LNCaP clone FGC (cell line): ENCODE data around the gene SRGAP3.

ENCODE experiments used
- DNase-seq: peaks from one replicate; pipeline ENCODE4 v3.0.0-alpha.2; 2011; ENCODE audit warnings: low read depth
- H3K4me3 ChIP-seq: 2 replicates; pipeline ENCODE4 v1.5.1; 2011; ENCODE audit warnings: mild to moderate bottlenecking, low read depth, low read length, control low read depth
- TF ChIP-seq, protein P1 (sequence below): IDR thresholded peaks from 2 replicates; pipeline ENCODE4 v1.5.1; 2012; ENCODE audit warnings: mild to moderate bottlenecking; ENCODE audit not compliant: control insufficient read depth, insufficient read depth; ENCODE audit errors: extremely low read depth

Gene SRGAP3

DNA sequence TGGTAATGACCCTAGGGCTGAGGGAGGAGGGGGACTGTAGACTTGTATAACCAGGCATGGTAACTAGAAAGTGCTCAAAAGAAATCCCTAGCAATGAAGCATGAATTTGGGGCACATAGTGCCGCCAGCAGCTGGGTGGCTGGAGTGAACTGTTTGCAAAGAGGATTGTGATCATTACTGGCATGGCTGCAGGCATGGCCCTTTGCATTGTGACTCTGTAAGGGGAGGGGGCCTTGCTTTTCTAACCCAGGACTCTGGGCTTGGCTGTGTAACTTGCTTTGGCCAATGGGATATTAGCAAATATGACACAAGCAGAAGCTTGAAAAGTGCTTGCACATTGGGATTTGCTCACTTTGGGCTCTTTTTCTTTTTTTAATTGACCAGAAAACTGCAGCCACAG is 173.7 kb downstream of the SRGAP3 start:
- TF ChIP-seq, protein P1, sequence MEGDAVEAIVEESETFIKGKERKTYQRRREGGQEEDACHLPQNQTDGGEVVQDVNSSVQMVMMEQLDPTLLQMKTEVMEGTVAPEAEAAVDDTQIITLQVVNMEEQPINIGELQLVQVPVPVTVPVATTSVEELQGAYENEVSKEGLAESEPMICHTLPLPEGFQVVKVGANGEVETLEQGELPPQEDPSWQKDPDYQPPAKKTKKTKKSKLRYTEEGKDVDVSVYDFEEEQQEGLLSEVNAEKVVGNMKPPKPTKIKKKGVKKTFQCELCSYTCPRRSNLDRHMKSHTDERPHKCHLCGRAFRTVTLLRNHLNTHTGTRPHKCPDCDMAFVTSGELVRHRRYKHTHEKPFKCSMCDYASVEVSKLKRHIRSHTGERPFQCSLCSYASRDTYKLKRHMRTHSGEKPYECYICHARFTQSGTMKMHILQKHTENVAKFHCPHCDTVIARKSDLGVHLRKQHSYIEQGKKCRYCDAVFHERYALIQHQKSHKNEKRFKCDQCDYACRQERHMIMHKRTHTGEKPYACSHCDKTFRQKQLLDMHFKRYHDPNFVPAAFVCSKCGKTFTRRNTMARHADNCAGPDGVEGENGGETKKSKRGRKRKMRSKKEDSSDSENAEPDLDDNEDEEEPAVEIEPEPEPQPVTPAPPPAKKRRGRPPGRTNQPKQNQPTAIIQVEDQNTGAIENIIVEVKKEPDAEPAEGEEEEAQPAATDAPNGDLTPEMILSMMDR = no peak
- no peak for DNase-seq
- no peak overlapping the region for H3K4me3 ChIP-seq

DNA sequence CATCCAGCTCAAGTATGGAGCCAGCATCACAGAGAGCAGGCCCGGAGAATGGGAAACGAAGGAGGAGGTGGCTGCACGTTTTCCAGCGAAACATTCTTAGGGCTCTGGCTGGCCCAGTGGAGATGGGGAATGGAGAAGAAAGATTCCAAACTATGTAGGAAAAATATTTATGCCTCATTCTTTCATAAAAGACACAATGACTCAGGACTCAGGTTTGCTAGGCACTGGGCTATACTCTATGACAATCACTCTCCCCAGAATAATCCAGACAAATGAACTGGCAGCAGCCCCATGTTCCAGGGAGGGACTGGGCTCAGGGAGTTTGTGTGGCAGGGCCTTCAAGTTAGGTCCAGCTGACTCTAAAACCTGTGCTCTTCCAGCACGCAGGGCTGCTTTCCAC is 175.4 kb downstream of the SRGAP3 start:
- no peak for DNase-seq
- TF ChIP-seq, protein P1 = no peak
- H3K4me3 ChIP-seq = no peak overlapping the region

DNA sequence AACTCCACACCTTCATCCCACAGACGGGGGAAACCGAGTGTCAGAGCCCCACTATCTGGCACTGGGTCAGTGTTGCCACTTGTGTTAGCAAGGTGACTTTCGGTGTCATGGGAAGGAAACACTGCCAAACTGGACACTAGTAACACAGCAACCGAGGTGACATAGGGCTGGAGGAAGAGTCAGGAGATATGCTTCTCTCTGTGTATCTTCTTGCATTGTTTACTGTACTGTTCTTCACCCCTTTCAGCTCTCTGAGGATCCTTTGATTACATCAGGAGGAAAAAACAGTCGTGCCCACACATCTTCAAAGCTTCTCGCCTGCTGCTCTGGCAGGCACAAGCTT is 176.8 kb downstream of the SRGAP3 start:
- TF ChIP-seq, protein P1 = no peak
- H3K4me3 ChIP-seq = no peak overlapping the region
- no peak for DNase-seq

DNA sequence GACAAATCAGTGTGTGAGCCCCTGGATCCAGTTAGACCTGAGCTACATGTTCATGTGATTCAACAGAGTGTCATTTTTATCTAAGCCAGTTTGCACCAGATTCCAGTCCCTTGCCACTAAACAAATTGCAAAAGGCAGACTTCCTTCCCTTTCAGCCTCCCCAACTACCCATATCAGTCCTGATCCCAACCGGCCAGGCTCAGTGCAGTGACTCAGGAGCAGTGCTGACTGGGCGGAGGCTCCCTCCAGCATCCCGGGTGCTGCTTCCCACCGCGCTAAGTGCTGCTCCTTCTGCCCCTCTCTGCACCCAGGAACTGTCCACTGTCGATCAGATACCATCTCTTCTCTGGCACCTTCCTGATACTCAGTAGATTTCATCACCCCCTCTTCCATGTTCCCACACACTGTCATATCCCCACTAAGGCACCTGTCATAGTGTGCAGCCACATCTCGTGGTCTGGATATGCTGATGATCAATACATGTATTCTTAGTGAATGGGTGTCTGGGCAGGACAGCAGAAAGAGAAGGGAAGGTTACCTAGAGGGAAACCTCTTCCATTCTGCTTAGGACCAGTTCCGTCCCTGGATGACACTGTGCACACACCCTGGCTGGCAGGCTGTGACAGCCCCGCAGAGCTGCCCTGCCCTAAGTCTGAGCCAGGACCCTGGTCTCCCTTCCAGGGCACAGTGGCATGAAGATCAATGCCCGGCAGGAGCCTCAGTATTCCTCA is 177.3 kb downstream of the SRGAP3 start:
- H3K4me3 ChIP-seq = no peak overlapping the region
- DNase-seq = no peak
- TF ChIP-seq, protein P1 = no peak

DNA sequence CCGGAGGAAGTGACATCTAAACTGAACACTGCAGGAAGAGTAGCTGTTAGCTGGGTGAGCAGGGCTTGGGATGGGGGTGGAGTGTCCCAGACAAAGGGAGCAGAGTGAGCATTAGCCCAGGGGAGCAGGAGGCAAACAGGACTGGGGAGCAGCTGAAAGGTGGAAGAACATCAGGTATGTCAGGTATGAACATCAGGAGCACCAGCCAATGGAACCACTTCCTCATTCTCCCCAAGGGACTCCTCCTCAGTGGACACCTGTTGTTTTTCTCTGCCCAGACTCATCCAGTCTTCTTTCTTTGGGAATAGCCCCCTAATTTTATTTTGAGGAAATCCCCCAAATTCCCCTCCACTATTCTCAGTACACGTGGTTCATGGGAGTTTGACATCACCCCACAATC is 178.5 kb downstream of the SRGAP3 start:
- DNase-seq = no peak
- TF ChIP-seq, protein P1 = no peak
- no peak overlapping the region for H3K4me3 ChIP-seq

DNA sequence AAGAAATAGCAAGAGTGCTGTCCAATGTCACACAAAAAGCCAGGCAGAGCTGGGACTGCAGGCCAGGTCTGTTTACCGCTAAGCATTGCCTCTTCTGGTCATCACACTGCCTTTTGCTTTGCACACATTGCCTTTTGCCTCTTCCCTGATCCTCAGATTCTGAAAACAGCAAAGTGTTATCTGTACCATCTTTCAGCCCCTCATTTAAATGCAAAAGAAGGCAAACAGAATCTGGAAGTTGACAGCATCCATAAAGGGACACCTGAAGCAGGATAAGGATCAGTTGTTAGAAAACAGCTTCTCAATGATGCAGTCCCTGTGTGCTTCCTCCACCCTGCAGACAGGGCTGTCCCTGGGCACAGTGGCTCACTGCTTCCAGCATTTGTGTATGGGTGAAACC is 179.5 kb downstream of the SRGAP3 start:
- H3K4me3 ChIP-seq = no peak overlapping the region
- DNase-seq = no peak
- TF ChIP-seq, protein P1 = no peak

DNA sequence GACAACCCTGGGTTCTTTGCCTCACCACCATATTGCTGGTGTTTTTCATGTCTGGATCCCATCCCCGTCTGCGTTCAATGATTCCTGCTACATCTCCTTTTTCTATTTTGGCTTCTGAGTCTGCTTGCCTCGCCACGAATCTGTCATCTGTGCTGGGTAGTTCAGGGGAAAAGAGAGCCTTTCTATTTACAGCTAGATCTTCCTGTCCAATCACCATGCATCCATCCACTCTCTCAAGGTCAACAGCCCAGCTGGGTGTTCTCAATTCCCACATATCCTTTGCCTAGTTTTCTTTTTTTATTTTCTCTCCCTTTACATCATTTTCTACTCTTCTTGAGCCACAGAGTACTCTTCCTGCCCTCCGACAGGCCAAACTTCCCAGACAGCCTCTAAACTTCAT is 181.4 kb downstream of the SRGAP3 start:
- no peak for DNase-seq
- TF ChIP-seq, protein P1 = no peak
- no peak overlapping the region for H3K4me3 ChIP-seq
